A204.1 (cell line): ENCODE measurements around the gene LRRC47.

Experiments used
- FAIRE-seq: peaks from 2 replicates; lab custom pipeline; 2012; peaks lifted over from hg19 to GRCh38; lab: Jason Lieb, UNC

Gene LRRC47

GRCh38 chr1:3732434-3733093 is 63.7 kb downstream of the LRRC47 start:
- FAIRE-seq: no peak

DNA sequence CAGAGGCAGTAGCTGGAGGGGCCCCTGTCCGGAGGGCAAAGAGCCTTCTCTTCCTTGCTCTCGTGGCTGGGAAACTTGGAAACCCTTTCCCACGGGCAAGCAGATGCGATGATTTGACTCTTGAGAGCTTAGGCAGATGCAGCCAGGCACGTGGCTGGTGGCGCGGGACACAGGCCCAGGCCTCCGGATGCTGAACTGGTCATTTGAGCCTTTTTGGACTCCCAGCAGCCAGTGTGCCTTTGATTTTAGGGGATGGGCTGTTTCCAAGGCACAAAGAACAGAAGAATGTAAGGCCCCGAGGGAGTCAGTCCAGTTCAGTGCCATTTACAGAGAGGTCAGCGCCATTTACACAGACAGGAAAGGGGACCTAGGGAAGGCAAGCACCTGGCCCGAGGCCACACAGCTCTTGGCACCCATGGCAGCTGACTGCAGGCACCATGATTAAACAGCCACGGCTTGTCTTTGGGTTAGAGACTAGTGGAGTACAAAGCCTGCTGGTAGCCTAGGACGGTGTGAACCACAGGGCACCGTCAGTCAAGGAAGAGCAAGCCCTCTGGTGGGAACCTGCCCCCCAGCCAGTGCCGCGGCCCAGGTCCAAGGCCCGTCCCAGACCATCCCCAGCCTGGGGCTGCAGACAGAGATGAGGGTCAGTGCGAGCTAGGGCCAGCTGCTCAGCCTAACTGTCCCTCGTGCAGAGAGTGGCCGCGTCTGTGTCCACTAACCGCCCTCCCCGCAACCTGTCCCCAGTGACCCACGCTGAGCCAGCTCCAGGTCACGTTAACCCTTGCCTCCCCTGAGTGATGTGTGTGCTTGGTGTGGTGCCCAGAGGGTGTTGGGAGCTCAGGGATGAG is 64.5 kb downstream of the LRRC47 start:
- no peak for FAIRE-seq

DNA sequence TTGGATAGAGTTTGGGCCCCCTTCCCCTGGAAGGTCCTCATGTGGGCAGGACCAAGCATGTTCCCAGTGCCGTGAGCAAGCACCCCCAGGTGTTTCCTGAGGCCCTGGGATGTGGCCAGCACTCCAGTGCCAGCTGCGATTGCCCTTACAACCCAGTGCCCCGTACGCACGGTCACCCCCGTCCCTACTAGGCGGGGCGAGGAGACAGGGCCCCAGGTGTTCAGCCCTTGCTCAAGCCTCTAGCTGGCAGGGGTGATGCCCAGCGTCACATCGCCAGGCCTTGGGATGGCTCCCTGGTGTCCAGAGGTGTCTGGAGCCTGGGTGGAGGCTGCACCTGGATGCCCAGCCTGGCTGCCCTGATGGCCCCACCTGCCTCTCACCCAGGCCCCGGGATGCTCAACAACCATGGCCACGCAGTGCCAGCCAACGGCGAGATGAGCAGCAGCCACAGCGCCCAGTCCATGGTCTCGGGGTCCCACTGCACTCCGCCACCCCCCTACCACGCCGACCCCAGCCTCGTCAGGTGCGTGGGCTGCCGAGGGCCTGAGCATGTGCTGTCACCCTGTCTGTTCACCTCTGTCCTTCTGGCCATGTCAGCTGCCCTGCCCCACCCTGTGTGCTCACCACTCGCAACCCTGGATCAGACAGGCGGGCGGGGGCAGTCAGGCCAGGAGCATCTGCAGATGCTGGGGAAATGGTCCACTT is 65.6 kb downstream of the LRRC47 start:
- FAIRE-seq: no peak

DNA sequence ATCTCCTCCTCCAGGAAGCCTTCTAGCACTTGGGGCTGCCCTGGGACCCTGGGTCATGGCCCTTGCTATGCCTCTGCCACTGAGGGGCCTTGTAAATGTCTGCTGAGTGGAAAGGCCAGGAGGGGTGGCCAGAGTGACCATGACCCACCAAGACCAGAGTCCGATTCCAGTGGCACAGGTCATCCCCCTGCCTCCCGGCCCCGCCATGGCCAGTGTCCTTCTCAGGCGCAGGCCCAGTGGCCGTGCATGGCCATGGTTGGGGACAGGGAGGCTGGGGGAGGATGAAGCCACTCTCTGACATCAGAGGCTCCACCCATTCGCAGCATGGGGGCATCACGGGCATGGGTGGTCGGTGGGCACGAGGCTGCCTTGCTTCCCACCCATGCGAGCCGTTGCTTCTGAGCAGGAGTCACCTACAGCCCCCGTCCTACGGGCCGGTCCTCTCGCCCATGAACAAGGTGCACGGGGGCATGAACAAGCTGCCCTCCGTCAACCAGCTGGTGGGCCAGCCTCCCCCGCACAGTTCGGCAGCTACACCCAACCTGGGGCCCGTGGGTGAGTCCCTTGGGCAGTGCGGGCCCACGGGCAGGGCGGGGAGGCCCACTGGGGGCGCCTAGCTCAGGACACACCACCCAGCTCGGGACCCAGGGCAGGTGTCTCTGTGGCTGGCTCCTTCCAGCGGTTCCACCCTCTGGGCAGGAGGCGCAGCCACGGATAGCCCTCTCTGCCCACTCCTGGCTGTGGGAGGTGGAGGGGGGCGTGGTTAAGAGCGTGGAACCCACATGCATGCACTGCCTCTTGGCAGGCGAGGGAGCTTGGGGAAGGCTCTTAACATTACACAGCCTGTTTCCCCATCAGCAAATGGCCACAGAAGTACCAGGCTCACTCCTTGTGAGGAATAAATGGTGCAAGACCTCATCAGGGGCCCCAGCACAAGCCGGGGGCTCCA is 66.4 kb downstream of the LRRC47 start:
- FAIRE-seq: no peak
